GM18907 (cell line): ENCODE results near the gene RHBDD3.
"Not testable (repeated sequence)": the region's sequence is repeated elsewhere in the genome, so short reads cannot be mapped to it uniquely, and the experiment has no call there.

Experiments
- ATAC-seq: cut with Tn5 transposase; IDR thresholded peaks from one replicate; pipeline ENCODE4 v1.9.1; 2021; ENCODE audit warnings: mild to moderate bottlenecking, moderate library complexity; ENCODE audit not compliant: unreplicated experiment

Gene RHBDD3

GRCh38 chr22:29219409-29219782, 48.4 kb downstream of the RHBDD3 start:
- ATAC-seq = not testable (repeated sequence)

- ATAC-seq = no peak
These were observed 48.9 kb downstream of the RHBDD3 start for GRCh38 chr22:29218758-29219408.

GRCh38 chr22:29217827-29218757, 49.7 kb downstream of the RHBDD3 start:
- ATAC-seq = no peak

GRCh38 chr22:29216873-29217666, 50.7 kb downstream of the RHBDD3 start:
- ATAC-seq = no peak

GRCh38 chr22:29216011-29216872, 51.5 kb downstream of the RHBDD3 start:
- no peak for ATAC-seq

GRCh38 chr22:29215012-29215860, 52.5 kb downstream of the RHBDD3 start:
- ATAC-seq = no peak

- no peak for ATAC-seq
These were observed 53.5 kb downstream of the RHBDD3 start for GRCh38 chr22:29214232-29214631.

GRCh38 chr22:29213493-29213892, 54.3 kb downstream of the RHBDD3 start:
- no peak for ATAC-seq

GRCh38 chr22:29212743-29213142, 55.0 kb downstream of the RHBDD3 start:
- ATAC-seq = no peak

GRCh38 chr22:29211466-29211865, 56.3 kb downstream of the RHBDD3 start:
- no peak for ATAC-seq

GRCh38 chr22:29211066-29211465, 56.7 kb downstream of the RHBDD3 start:
- ATAC-seq = no peak
